Measurements from ENCODE around the gene GATAD2A. TPM values are rescaled to one million over a fixed set of nuclear protein-coding genes. Genes with fewer than 3 reads are reported as not detected.

The GATAD2A gene
- polyA plus RNA-seq, 4 donors, result 25.9 to 49.1 (median 33.0) TPM

DNA sequence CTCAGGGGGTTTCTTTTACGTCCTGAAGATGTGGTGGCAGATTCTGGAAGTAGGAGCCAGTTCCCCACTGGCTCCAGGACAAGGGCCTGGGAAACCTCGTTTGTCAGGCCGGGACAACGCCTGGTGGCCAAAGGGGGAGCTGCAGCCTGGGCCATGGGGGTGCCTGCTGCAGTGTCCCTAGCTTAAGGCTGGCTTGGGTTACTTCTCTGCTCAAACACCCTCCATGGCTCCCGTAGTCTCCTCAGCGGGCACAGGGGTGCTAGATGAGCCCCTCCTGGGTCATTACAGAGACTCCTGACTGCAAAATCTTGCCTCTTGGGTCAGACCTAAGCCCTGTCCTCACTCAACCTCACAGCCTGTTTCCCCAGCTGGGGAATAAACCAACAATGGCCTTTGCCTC is 147.3 kb downstream of the GATAD2A start:
- Histone ChIP-seq H3K9me3 (ENCODE audit: control insufficient read depth in 2 of 2, insufficient read depth in 1 of 2, low read depth in 1 of 2, low read length in 1 of 2) (peaks cover 0 to 5% of the 10 kb centered on the region in 2 donors), H3K27me3 (ENCODE audit: control insufficient read depth in 3 of 3, insufficient read depth in 3 of 3, low read length in 3 of 3) (no peaks in the 10 kb centered on the region), H3K4me3 (ENCODE audit: low read depth in 1 of 3, low read length in 3 of 3) (no peak overlapping the region), H3K36me3 (ENCODE audit: control insufficient read depth in 3 of 3, insufficient read depth in 2 of 3, low read depth in 1 of 3, low read length in 3 of 3) (no peaks in the 10 kb centered on the region), H3K4me1 (ENCODE audit: control insufficient read depth in 3 of 3, insufficient read depth in 2 of 3, low read depth in 1 of 3, low read length in 2 of 3) (no peaks in the 10 kb centered on the region), H3K27ac (ENCODE audit: low read depth in 1 of 3, low read length in 2 of 3) (no peak overlapping the region)
- WGBS, 3 donors, result 45 to 48% (median 47%) methylated on average over 6 of the region's 6 CpGs
- peak; percentile 35 to 41 for DNase-seq
- FAIRE-seq, result no peak

- Histone ChIP-seq H3K4me1 (ENCODE audit: control insufficient read depth in 3 of 3, insufficient read depth in 2 of 3, low read depth in 1 of 3, low read length in 2 of 3) (no peaks in the 10 kb centered on the region), H3K4me3 (ENCODE audit: low read depth in 1 of 3, low read length in 3 of 3) (no peak overlapping the region), H3K27ac (ENCODE audit: low read depth in 1 of 3, low read length in 2 of 3) (no peak overlapping the region), H3K36me3 (ENCODE audit: control insufficient read depth in 3 of 3, insufficient read depth in 2 of 3, low read depth in 1 of 3, low read length in 3 of 3) (no peaks in the 10 kb centered on the region), H3K9me3 (ENCODE audit: control insufficient read depth in 2 of 2, insufficient read depth in 1 of 2, low read depth in 1 of 2, low read length in 1 of 2) (peaks cover 0 to 5% of the 10 kb centered on the region in 2 donors), H3K27me3 (ENCODE audit: control insufficient read depth in 3 of 3, insufficient read depth in 3 of 3, low read length in 3 of 3) (no peaks in the 10 kb centered on the region)
- DNase-seq (no peak), FAIRE-seq (no peak)
- 84 to 90% (median 89%) methylated on average over 10 of the region's 10 CpGs for WGBS, 3 donors
These were observed 148.2 kb downstream of the GATAD2A start for GRCh38 chr19:19553670-19554069.

DNA sequence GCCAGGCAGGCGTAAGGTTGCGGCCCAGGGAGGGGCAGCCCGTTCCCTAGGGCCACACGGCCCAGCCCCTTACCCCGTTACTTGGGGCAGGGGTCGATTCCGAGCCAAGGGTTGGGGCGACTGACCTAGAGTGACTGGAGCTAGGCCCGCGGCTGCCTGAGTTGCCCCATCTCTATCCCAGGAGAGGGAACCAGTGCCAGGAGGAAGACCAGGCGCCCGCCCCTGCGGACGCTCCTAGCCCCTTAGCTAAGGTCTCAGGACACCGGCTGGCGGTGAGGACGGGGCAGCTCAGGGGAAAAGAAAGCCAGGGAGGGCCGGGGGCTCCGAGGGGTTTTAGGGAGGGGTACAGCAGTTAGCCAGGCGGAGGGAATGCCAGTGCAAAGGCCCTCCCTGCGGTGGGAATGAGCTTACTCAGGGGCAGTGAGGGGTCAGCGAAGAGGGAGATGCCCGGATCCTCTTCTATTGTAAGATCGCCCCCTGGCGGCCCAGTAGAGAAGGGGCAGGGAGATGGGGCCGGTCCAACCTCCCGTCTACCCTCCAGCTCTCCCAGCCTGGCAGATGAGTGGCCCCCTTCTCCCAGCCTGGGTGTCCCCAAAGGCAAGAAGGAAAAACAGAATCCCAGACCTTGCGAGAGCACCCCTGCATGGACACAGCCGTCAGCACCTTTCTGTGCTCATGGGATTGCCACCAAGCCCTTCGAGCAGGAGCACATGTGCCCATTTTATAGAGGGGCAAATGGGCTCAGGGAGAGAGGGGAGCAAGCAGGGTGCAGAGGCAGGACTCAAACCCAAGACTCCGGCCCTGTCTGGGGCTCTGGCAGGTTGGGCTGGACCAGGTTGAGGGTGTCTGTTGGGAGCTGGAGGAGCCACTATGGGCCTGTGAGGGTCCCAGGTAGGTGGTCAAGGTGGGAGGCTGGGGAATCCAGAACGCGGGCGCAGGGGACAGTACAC is 148.9 kb downstream of the GATAD2A start:
- 70 to 74% (median 73%) methylated on average over 34 of the region's 34 CpGs for WGBS, 3 donors
- Histone ChIP-seq H3K27ac (ENCODE audit: low read depth in 1 of 3, low read length in 2 of 3) (no peak overlapping the region), H3K9me3 (ENCODE audit: control insufficient read depth in 2 of 2, insufficient read depth in 1 of 2, low read depth in 1 of 2, low read length in 1 of 2) (peaks cover 0 to 5% of the 10 kb centered on the region in 2 donors), H3K4me3 (ENCODE audit: low read depth in 1 of 3, low read length in 3 of 3) (no peak overlapping the region), H3K36me3 (ENCODE audit: control insufficient read depth in 3 of 3, insufficient read depth in 2 of 3, low read depth in 1 of 3, low read length in 3 of 3) (no peaks in the 10 kb centered on the region), H3K27me3 (ENCODE audit: control insufficient read depth in 3 of 3, insufficient read depth in 3 of 3, low read length in 3 of 3) (no peaks in the 10 kb centered on the region), H3K4me1 (ENCODE audit: control insufficient read depth in 3 of 3, insufficient read depth in 2 of 3, low read depth in 1 of 3, low read length in 2 of 3) (no peaks in the 10 kb centered on the region)
- no peak for FAIRE-seq
- DNase-seq, result peak in 1 of 2 donors; percentile 51

DNA sequence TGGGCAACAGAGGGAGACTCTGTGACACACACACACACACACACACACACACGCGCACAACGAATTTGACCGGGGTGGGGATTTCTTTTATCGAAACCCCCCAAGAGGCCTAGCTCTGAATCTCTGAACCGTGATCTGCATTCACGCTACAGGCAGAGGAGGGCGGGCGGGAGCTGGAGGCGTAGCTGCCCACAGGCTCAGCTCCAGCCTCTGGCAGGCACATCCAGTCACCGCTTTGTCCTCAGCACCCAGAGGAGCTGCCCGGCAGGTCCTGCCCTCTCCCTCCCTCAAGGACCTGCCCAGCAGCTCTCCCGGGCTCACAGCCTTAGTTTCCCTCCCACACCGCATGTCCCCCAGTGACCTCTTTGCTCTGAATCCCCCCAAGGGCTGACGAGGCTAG is 152.6 kb downstream of the GATAD2A start:
- no peaks in the 10 kb centered on the region for H3K27me3 ChIP-seq (ENCODE audit: control insufficient read depth in 3 of 3, insufficient read depth in 3 of 3, low read length in 3 of 3)
- H3K4me3 ChIP-seq (ENCODE audit: low read depth in 1 of 3, low read length in 3 of 3), result no peak overlapping the region
- no peaks in the 10 kb centered on the region for H3K9me3 ChIP-seq (ENCODE audit: control insufficient read depth in 2 of 2, insufficient read depth in 1 of 2, low read depth in 1 of 2, low read length in 1 of 2)
- DNase-seq (no peak), FAIRE-seq (no peak)
- no peaks in the 10 kb centered on the region for H3K4me1 ChIP-seq (ENCODE audit: control insufficient read depth in 3 of 3, insufficient read depth in 2 of 3, low read depth in 1 of 3, low read length in 2 of 3)
- WGBS, 3 donors, result 76 to 80% (median 78%) methylated on average over 15 of the region's 15 CpGs
- no peaks in the 10 kb centered on the region for H3K36me3 ChIP-seq (ENCODE audit: control insufficient read depth in 3 of 3, insufficient read depth in 2 of 3, low read depth in 1 of 3, low read length in 3 of 3)
- H3K27ac ChIP-seq (ENCODE audit: low read depth in 1 of 3, low read length in 2 of 3), result no peak overlapping the region

Other genes starting within 250 kb of the GATAD2A start
- 1 to 10 TPM in 3 of 4 donors, under 1 TPM in 1; 0.74 to 3.2 (median 2.0) TPM for gene MEF2B, start 235.4 kb upstream of the GATAD2A start, polyA plus RNA-seq
- 10 to 100 TPM; 15.1 to 24.7 (median 18.4) TPM for gene BORCS8, start 213.5 kb upstream of the GATAD2A start, polyA plus RNA-seq
- gene RFXANK, start 213.4 kb upstream of the GATAD2A start, polyA plus RNA-seq, result 100 to 1,000 TPM in 2 of 4 donors, 10 to 100 TPM in 2; 59.7 to 149 (median 104) TPM
- 10 to 100 TPM in 3 of 4 donors, 1 to 10 TPM in 1; 8.1 to 22.9 (median 15.9) TPM for gene NR2C2AP, start 202.3 kb upstream of the GATAD2A start, polyA plus RNA-seq
- under 1 TPM in 3 of 4 donors, not detected in 1; 0.03 to 0.27 (median 0.16) TPM for gene NCAN, start 193.7 kb upstream of the GATAD2A start, polyA plus RNA-seq
- gene TM6SF2, start 132.4 kb upstream of the GATAD2A start, polyA plus RNA-seq, result 100 to 1,000 TPM in 2 of 4 donors, 10 to 100 TPM in 2; 53.6 to 477 (median 106) TPM
- gene SUGP1, start 85.2 kb upstream of the GATAD2A start, polyA plus RNA-seq, result 10 to 100 TPM; 32.9 to 66.4 (median 43.0) TPM
- gene MAU2, start 84.8 kb upstream of the GATAD2A start, polyA plus RNA-seq, result 10 to 100 TPM; 11.6 to 51.3 (median 18.6) TPM
- gene TSSK6, start 109.9 kb downstream of the GATAD2A start, polyA plus RNA-seq, result 1 to 10 TPM; 1.6 to 3.4 (median 1.9) TPM
- gene NDUFA13, start 110.5 kb downstream of the GATAD2A start, polyA plus RNA-seq, result 100 to 1,000 TPM; 203 to 344 (median 339) TPM
- 10 to 100 TPM in 3 of 4 donors, 1 to 10 TPM in 1; 6.7 to 44.1 (median 17.5) TPM for gene YJEFN3, start 123.2 kb downstream of the GATAD2A start, polyA plus RNA-seq
- under 1 TPM in 2 of 4 donors, not detected in 2; 0.09 to 0.13 TPM for gene CILP2, start 132.6 kb downstream of the GATAD2A start, polyA plus RNA-seq
- gene PBX4, start 213.0 kb downstream of the GATAD2A start, polyA plus RNA-seq, result 1 to 10 TPM in 2 of 4 donors, under 1 TPM in 2; 0.81 to 2.5 (median 1.4) TPM
- 10 to 100 TPM in 3 of 4 donors, 1 to 10 TPM in 1; 8.0 to 21.6 (median 11.9) TPM for gene LPAR2, start 222.5 kb downstream of the GATAD2A start, polyA plus RNA-seq
- gene GMIP, start 238.0 kb downstream of the GATAD2A start, polyA plus RNA-seq, result 10 to 100 TPM in 3 of 4 donors, 1 to 10 TPM in 1; 8.3 to 15.1 (median 12.5) TPM